ENCODE measurements around the gene DLX1. TPM values are rescaled to one million over a fixed set of nuclear protein-coding genes. Genes with fewer than 3 reads are reported as not detected.

The DLX1 gene
- total and polyA plus RNA-seq, 7 experiments from 2014 or later: not detected

- Histone ChIP-seq H3K9me3 (ENCODE audit: control insufficient read depth in 2 of 3, low read length in 3 of 3) (no peaks in the 10 kb centered on the region), H3K4me3 (ENCODE audit: low read length) (no peak overlapping the region), H3K4me1 (ENCODE audit: control insufficient read depth in 2 of 2, insufficient read depth in 2 of 2, low read length in 2 of 2) (peaks cover 58 to 78% of the 10 kb centered on the region in 2 donors), H3K36me3 (ENCODE audit: control insufficient read depth in 2 of 3, insufficient read depth in 3 of 3, low read length in 3 of 3) (no peaks in the 10 kb centered on the region), H3K27me3 (ENCODE audit: control insufficient read depth in 2 of 2, insufficient read depth in 2 of 2, low read length in 2 of 2) (peaks cover 50 to 81% of the 10 kb centered on the region in 2 donors), H3K27ac (ENCODE audit: low read depth, low read length) (no peak overlapping the region)
- Mint-ChIP-seq H3K4me1 (peaks cover 36 to 72% (median 53%) of the 10 kb centered on the region in 7 donors), H3K27ac (peak overlapping the region in 1 of 9 donors; percentile 9), H3K9me3 (peaks cover 0 to 14% (median 2%) of the 10 kb centered on the region in 11 donors), H3K4me3 (peak overlapping the region in 2 of 10 donors; percentile 21 to 50), H3K27me3 (peaks cover 65 to 88% (median 69%) of the 10 kb centered on the region in 5 donors), H3K36me3 (peaks cover 0 to 6% (median 4%) of the 10 kb centered on the region in 5 donors)
- ChIA-PET CTCF (interaction anchor here (1.4 kb wide), 1 partner anchor 14 kb away, joined by 3 read pairs; no protein-coding TSS in a partner anchor), POLR2A (interaction anchor here (2.0 to 2.3 kb wide), 2 partner anchors 12 to 18 kb away, joined by 6 to 12 read pairs; no protein-coding TSS in a partner anchor)
- intact Hi-C loops (cut with micrococcal nuclease): loop anchor here (5.0 to 10.0 kb wide), 11 partner anchors 157 to 1865 kb away; partner anchors contain the start of genes DYNC1I2 (in 1 of the 2), HAT1 (in 1 of the 2), PDK1 (in 1 of the 2) and SLC25A12 (in 1 of the 2)
- DNase-seq: no peak
- no peak for ATAC-seq
Measured at GRCh38 chr2:172099472-172100079, 14.3 kb downstream of the DLX1 start.

- Histone ChIP-seq H3K27ac (ENCODE audit: low read depth, low read length) (no peak overlapping the region), H3K4me3 (ENCODE audit: low read length) (no peak overlapping the region), H3K27me3 (ENCODE audit: control insufficient read depth in 2 of 2, insufficient read depth in 2 of 2, low read length in 2 of 2) (peaks cover 51 to 82% of the 10 kb centered on the region in 2 donors), H3K36me3 (ENCODE audit: control insufficient read depth in 2 of 3, insufficient read depth in 3 of 3, low read length in 3 of 3) (no peaks in the 10 kb centered on the region), H3K4me1 (ENCODE audit: control insufficient read depth in 2 of 2, insufficient read depth in 2 of 2, low read length in 2 of 2) (peaks cover 51 to 71% of the 10 kb centered on the region in 2 donors), H3K9me3 (ENCODE audit: control insufficient read depth in 2 of 3, low read length in 3 of 3) (no peaks in the 10 kb centered on the region)
- H3K27ac Mint-ChIP-seq: peak overlapping the region in 2 of 9 donors; percentile 71 to 72
- H3K4me1 Mint-ChIP-seq: peaks cover 34 to 69% (median 53%) of the 10 kb centered on the region in 7 donors
- peaks cover 67 to 90% (median 73%) of the 10 kb centered on the region in 5 donors for H3K27me3 Mint-ChIP-seq
- no peak for ATAC-seq
- peaks cover 0 to 6% (median 4%) of the 10 kb centered on the region in 5 donors for H3K36me3 Mint-ChIP-seq
- CTCF ChIA-PET: no interaction called here
- peaks cover 0 to 13% (median 3%) of the 10 kb centered on the region in 11 donors for H3K9me3 Mint-ChIP-seq
- POLR2A ChIA-PET: interaction anchor here (0.6 to 2.3 kb wide), 3 partner anchors 12 to 18 kb away, joined by 3 to 12 read pairs (median 6); no protein-coding TSS in a partner anchor
- intact Hi-C loops (cut with micrococcal nuclease): loop anchor here (5.0 to 10.0 kb wide), 10 partner anchors 158 to 1864 kb away; partner anchors contain the start of genes DYNC1I2 (in 1 of the 2), HAT1 (in 1 of the 2), PDK1 (in 1 of the 2) and SLC25A12 (in 1 of the 2)
- peak overlapping the region; percentile 11 to 82 (median 57) for H3K4me3 Mint-ChIP-seq
- peak in 2 of 9 donors; percentile 32 to 44 for DNase-seq
Measured at GRCh38 chr2:172100080-172100934, 15.0 kb downstream of the DLX1 start.

GRCh38 chr2:172100935-172101820, 15.9 kb downstream of the DLX1 start:
- no peak for ATAC-seq
- peaks cover 0 to 6% (median 4%) of the 10 kb centered on the region in 5 donors for H3K36me3 Mint-ChIP-seq
- no peaks in the 10 kb centered on the region for H3K9me3 ChIP-seq (ENCODE audit: control insufficient read depth in 2 of 3, low read length in 3 of 3)
- H3K9me3 Mint-ChIP-seq: peaks cover 0 to 15% (median 5%) of the 10 kb centered on the region in 11 donors
- CTCF ChIA-PET: interaction anchor here (2.0 kb wide), 1 partner anchor 15 kb away, joined by 5 read pairs; no protein-coding TSS in a partner anchor
- DNase-seq: peak in 5 of 9 donors; percentile 26 to 46 (median 34)
- no peak overlapping the region for H3K27ac ChIP-seq (ENCODE audit: low read depth, low read length)
- peak overlapping the region; percentile 32 for H3K4me3 ChIP-seq (ENCODE audit: low read length)
- peaks cover 53 to 85% of the 10 kb centered on the region in 2 donors for H3K27me3 ChIP-seq (ENCODE audit: control insufficient read depth in 2 of 2, insufficient read depth in 2 of 2, low read length in 2 of 2)
- H3K27me3 Mint-ChIP-seq: peaks cover 67 to 90% (median 70%) of the 10 kb centered on the region in 5 donors
- intact Hi-C loops (cut with micrococcal nuclease): loop anchor here (5.0 to 10.0 kb wide), 10 partner anchors 159 to 1864 kb away; partner anchors contain the start of genes DYNC1I2 (in 1 of the 2), HAT1 (in 1 of the 2), PDK1 (in 1 of the 2) and SLC25A12 (in 1 of the 2)
- POLR2A ChIA-PET: interaction anchor here (1.3 to 1.5 kb wide), 3 partner anchors 10 to 18 kb away, joined by 6 to 12 read pairs (median 6); no protein-coding TSS in a partner anchor
- H3K4me3 Mint-ChIP-seq: peak overlapping the region; percentile 63 to 88 (median 82)
- H3K4me1 ChIP-seq (ENCODE audit: control insufficient read depth in 2 of 2, insufficient read depth in 2 of 2, low read length in 2 of 2): peaks cover 44 to 66% of the 10 kb centered on the region in 2 donors
- H3K27ac Mint-ChIP-seq: peak overlapping the region in 6 of 9 donors; percentile 16 to 83 (median 72)
- no peaks in the 10 kb centered on the region for H3K36me3 ChIP-seq (ENCODE audit: control insufficient read depth in 2 of 3, insufficient read depth in 3 of 3, low read length in 3 of 3)
- peaks cover 26 to 66% (median 49%) of the 10 kb centered on the region in 7 donors for H3K4me1 Mint-ChIP-seq

GRCh38 chr2:172101821-172102390, 16.6 kb downstream of the DLX1 start:
- peak overlapping the region in 7 of 9 donors; percentile 11 to 83 (median 73) for H3K27ac Mint-ChIP-seq
- Histone ChIP-seq H3K9me3 (ENCODE audit: control insufficient read depth in 2 of 3, low read length in 3 of 3) (no peaks in the 10 kb centered on the region), H3K4me3 (ENCODE audit: low read length) (peak overlapping the region; percentile 32), H3K27me3 (ENCODE audit: control insufficient read depth in 2 of 2, insufficient read depth in 2 of 2, low read length in 2 of 2) (peaks cover 49 to 86% of the 10 kb centered on the region in 2 donors), H3K27ac (ENCODE audit: low read depth, low read length) (no peak overlapping the region), H3K36me3 (ENCODE audit: control insufficient read depth in 2 of 3, insufficient read depth in 3 of 3, low read length in 3 of 3) (no peaks in the 10 kb centered on the region), H3K4me1 (ENCODE audit: control insufficient read depth in 2 of 2, insufficient read depth in 2 of 2, low read length in 2 of 2) (peaks cover 44 to 66% of the 10 kb centered on the region in 2 donors)
- H3K4me1 Mint-ChIP-seq: peaks cover 26 to 64% (median 48%) of the 10 kb centered on the region in 7 donors
- POLR2A ChIA-PET: interaction anchor here (0.6 to 1.5 kb wide), 5 partner anchors 10 to 361 kb away, joined by 3 to 12 read pairs (median 6); no protein-coding TSS in a partner anchor
- DNase-seq: peak in 5 of 9 donors; percentile 40 to 60 (median 53)
- intact Hi-C loops (cut with micrococcal nuclease): loop anchor here (1.0 to 10.0 kb wide), 15 partner anchors 8 to 1863 kb away; partner anchors contain the start of genes DLX1 (in 1 of the 2), DYNC1I2 (in 1 of the 2), HAT1 (in 1 of the 2) and METAP1D (in 1 of the 2)
- ATAC-seq: peak; percentile 20
- peak overlapping the region; percentile 74 to 88 (median 82) for H3K4me3 Mint-ChIP-seq
- peaks cover 0 to 4% (median 4%) of the 10 kb centered on the region in 5 donors for H3K36me3 Mint-ChIP-seq
- H3K9me3 Mint-ChIP-seq: peaks cover 0 to 15% (median 5%) of the 10 kb centered on the region in 11 donors
- CTCF ChIA-PET: interaction anchor here (0.7 to 2.0 kb wide), 2 partner anchors 15 to 500 kb away, joined by 4 to 5 read pairs; no protein-coding TSS in a partner anchor
- H3K27me3 Mint-ChIP-seq: peaks cover 65 to 92% (median 72%) of the 10 kb centered on the region in 5 donors
